Measurements from ENCODE around the gene EME2. TPM values are rescaled to one million over a fixed set of nuclear protein-coding genes. Genes with fewer than 3 reads are reported as not detected.

EME2 gene
- total RNA-seq, 2 experiments from 2014 or later = 28.6 to 30.8 TPM

- ATAC-seq (ENCODE audit: poor library complexity) (no peak), DNase-seq (no peak)
- no peak for TF ChIP-seq CTCF (IDR thresholded peaks at IDR 0.05)
- CTCF ChIA-PET = no interaction called here
- POLR2A ChIA-PET = no interaction called here
- no peak overlapping the region for H3K4me3 ChIP-seq (ENCODE audit: low read length)
- H3K4me1 ChIP-seq (ENCODE audit: insufficient read depth, low read length) = peaks cover 9% of the 10 kb centered on the region
- peaks cover 2% of the 10 kb centered on the region for H3K4me1 Mint-ChIP-seq (ENCODE audit: low read depth)
- no peaks in the 10 kb centered on the region for H3K27me3 Mint-ChIP-seq
- H3K36me3 ChIP-seq (ENCODE audit: insufficient read depth, low read length) = peaks cover 72% of the 10 kb centered on the region
- no peaks in the 10 kb centered on the region for H3K9me3 Mint-ChIP-seq
- peaks cover 29% of the 10 kb centered on the region for H3K36me3 Mint-ChIP-seq (ENCODE audit: low read depth)
- H3K27ac Mint-ChIP-seq = no peak overlapping the region
- H3K4me3 Mint-ChIP-seq = no peak overlapping the region
- H3K9me3 ChIP-seq (ENCODE audit: control insufficient read depth in 1 of 2, insufficient read depth in 1 of 2, low read length in 2 of 2) = no peaks in the 10 kb centered on the region
- H3K27me3 ChIP-seq (ENCODE audit: control insufficient read depth in 1 of 2, insufficient read depth in 2 of 2, low read length in 2 of 2) = no peaks in the 10 kb centered on the region
- intact Hi-C loops (cut with DNase I, micrococcal nuclease) = no loop called here
- no peak overlapping the region for H3K27ac ChIP-seq (ENCODE audit: low read depth in 1 of 2, low read length in 2 of 2)
These were observed 45.7 kb downstream of the EME2 start for GRCh38 chr16:1818204-1818872.

- CTCF ChIA-PET = no interaction called here
- intact Hi-C loops (cut with DNase I, micrococcal nuclease) = no loop called here
- DNase-seq (no peak), ATAC-seq (ENCODE audit: poor library complexity) (no peak)
- POLR2A ChIA-PET = no interaction called here
- H3K27ac ChIP-seq (ENCODE audit: low read depth in 1 of 2, low read length in 2 of 2) = no peak overlapping the region
- Mint-ChIP-seq H3K36me3 (ENCODE audit: low read depth) (peaks cover 24% of the 10 kb centered on the region), H3K4me3 (no peak overlapping the region), H3K27me3 (no peaks in the 10 kb centered on the region), H3K4me1 (ENCODE audit: low read depth) (no peaks in the 10 kb centered on the region), H3K9me3 (no peaks in the 10 kb centered on the region), H3K27ac (no peak overlapping the region)
- no peaks in the 10 kb centered on the region for H3K27me3 ChIP-seq (ENCODE audit: control insufficient read depth in 1 of 2, insufficient read depth in 2 of 2, low read length in 2 of 2)
- no peaks in the 10 kb centered on the region for H3K9me3 ChIP-seq (ENCODE audit: control insufficient read depth in 1 of 2, insufficient read depth in 1 of 2, low read length in 2 of 2)
- TF ChIP-seq CTCF (IDR thresholded peaks at IDR 0.05) = no peak
- H3K4me3 ChIP-seq (ENCODE audit: low read length) = no peak overlapping the region
- peaks cover 66% of the 10 kb centered on the region for H3K36me3 ChIP-seq (ENCODE audit: insufficient read depth, low read length)
- peaks cover 13% of the 10 kb centered on the region for H3K4me1 ChIP-seq (ENCODE audit: insufficient read depth, low read length)
These were observed 46.4 kb downstream of the EME2 start for GRCh38 chr16:1818873-1819525.

- no peak overlapping the region for H3K27ac Mint-ChIP-seq
- intact Hi-C loops (cut with DNase I, micrococcal nuclease) = no loop called here
- H3K36me3 ChIP-seq (ENCODE audit: insufficient read depth, low read length) = peaks cover 65% of the 10 kb centered on the region
- POLR2A ChIA-PET = no interaction called here
- peaks cover 24% of the 10 kb centered on the region for H3K36me3 Mint-ChIP-seq (ENCODE audit: low read depth)
- H3K27ac ChIP-seq (ENCODE audit: low read depth in 1 of 2, low read length in 2 of 2) = no peak overlapping the region
- H3K4me3 Mint-ChIP-seq = no peak overlapping the region
- peaks cover 3% of the 10 kb centered on the region for H3K4me1 Mint-ChIP-seq (ENCODE audit: low read depth)
- H3K9me3 Mint-ChIP-seq = no peaks in the 10 kb centered on the region
- no peaks in the 10 kb centered on the region for H3K27me3 Mint-ChIP-seq
- CTCF ChIA-PET = no interaction called here
- no peak for TF ChIP-seq CTCF (IDR thresholded peaks at IDR 0.05)
- H3K4me1 ChIP-seq (ENCODE audit: insufficient read depth, low read length) = peaks cover 19% of the 10 kb centered on the region
- H3K4me3 ChIP-seq (ENCODE audit: low read length) = no peak overlapping the region
- H3K9me3 ChIP-seq (ENCODE audit: control insufficient read depth in 1 of 2, insufficient read depth in 1 of 2, low read length in 2 of 2) = no peaks in the 10 kb centered on the region
- ATAC-seq (ENCODE audit: poor library complexity) = no peak
- H3K27me3 ChIP-seq (ENCODE audit: control insufficient read depth in 1 of 2, insufficient read depth in 2 of 2, low read length in 2 of 2) = no peaks in the 10 kb centered on the region
- no peak for DNase-seq
These were observed 47.0 kb downstream of the EME2 start for GRCh38 chr16:1819611-1820010.

All from CD4-positive, alpha-beta T cell (primary cell).